Stimulated activated CD4-positive, alpha-beta T cell treated with anti-CD3 and anti-CD28 coated beads, Interleukin-12 subunit alpha, Interleukin-12 subunit beta, amount 100 ng/mL, for 24 hours (primary cell): ENCODE results near the gene PTGS1.

Experiments used
- DNase-seq, 2 experiments: peaks; one replicate each; pipeline ENCODE4 v3.0.0-alpha.2; 2020; ENCODE audit warnings: low read depth in 2 of 2

PTGS1 gene

DNA sequence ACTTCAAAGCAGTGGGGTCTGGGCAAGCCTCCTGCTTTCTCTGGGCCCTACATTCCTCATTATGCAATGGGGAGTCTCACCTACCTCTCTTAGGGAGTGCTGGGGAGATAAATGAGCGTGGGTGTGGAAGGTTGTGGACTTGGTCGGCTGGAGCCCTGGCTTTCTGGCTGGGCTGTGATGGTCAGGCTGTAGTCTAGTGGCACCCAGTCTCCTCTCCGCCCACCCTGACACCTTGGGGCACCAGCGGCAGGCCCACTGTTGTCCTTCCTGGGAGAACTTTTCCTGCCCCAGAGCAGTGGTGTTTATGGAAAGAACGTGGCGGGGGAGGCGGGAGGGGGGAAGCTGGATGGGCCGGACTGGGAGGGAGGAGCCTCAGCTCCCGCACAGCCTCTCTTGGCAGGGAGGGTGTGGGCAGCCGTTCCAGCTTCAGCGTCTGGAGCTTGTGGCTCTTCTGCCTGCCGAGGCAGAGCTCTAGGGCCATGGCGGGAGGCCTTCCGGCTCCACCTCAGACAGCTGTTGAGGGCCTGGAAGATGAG is 4.1 kb downstream of the PTGS1 start:
- no peak for DNase-seq

DNA sequence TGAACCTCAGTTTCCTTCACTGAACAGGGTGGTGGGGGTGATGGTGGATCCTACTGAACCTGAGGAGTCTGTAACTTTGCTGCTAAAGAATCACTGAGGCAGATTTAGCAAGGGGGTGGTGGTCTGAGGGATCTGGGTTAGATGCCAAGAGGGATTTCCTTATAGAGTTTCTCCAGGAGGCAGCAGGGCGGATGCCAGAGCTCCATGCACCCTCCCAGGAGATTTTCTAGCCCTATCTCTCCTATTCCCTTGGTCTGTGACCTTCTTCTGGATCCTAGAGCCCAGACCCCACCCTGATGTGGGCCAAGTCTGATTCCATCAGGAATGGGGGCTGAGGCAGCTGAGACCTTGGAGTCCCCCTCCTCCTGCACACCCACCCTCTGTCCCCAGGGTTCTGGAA is 6.0 kb downstream of the PTGS1 start:
- no peak for DNase-seq

DNA sequence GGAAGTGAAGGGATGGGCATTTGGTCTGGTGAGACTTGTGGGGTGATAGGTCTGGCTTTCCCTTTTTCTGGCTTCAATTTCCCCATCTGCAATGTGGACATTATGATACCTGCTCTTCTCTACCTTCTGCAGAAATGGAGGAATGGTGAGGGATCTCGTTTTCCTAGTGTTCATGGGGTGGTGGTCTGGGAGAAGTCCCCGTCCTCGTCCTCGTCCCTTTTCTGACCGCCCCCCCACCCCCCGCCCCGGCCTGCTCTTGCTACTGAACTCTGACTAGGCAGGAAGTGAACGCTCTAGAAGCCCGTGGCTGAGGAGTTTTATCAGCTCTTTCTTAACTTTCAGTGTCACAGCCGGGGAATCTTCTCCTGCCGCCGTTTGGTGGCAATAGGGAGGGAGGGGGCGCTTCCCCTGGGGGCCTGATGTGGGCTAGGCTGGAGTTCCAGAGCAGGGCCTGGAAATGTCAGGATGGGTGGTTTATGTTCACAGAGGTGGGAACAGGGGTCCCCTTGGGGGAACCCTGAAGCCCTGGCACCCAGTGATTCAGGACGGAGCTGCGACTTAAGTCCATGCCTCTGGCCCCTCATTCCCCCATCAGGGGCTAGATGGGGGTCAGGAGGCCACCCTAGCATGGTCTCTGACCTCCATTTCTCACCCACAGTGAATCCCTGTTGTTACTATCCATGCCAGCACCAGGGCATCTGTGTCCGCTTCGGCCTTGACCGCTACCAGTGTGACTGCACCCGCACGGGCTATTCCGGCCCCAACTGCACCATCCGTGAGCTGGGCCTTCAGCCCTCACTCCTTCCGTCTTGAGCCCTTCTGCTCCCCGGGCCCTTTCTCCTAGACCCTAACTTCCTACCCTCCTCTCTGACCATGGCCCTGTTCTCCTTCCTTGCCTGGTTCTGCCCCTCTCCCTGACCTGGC is 6.7 kb downstream of the PTGS1 start:
- DNase-seq: no peak

DNA sequence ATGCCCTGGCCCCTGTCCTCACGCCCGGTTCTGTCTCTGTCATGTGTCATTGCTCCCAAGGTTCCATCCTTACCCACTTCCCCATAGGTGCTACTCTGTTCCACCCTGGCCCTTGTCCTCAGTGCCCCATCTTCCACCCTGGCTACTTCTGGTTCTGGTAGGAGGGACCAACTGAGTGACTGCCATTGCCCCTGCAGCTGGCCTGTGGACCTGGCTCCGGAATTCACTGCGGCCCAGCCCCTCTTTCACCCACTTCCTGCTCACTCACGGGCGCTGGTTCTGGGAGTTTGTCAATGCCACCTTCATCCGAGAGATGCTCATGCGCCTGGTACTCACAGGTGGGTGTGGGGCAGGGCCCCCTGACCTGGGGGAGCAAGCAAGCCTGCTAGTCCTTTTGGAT is 7.4 kb downstream of the PTGS1 start:
- DNase-seq: no peak

DNA sequence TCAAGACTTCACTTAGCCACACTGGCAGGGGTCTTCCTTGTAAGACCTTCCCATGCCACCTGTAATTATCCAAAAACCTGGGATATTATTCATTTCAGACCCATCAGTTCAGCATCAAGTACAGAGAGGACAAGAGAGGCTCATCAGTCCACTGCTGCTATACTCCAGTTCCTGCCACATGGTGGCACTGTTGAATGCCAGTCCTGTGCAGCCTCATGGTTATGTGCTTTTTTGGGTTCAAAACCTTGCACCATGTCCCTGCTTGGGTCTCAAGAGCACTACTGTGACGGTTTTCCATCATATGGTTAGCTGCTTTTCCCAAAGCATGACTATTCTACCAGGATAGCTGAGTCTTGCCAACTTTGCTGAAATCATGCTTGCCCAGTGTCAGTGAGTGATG is 8.5 kb downstream of the PTGS1 start:
- no peak for DNase-seq

DNA sequence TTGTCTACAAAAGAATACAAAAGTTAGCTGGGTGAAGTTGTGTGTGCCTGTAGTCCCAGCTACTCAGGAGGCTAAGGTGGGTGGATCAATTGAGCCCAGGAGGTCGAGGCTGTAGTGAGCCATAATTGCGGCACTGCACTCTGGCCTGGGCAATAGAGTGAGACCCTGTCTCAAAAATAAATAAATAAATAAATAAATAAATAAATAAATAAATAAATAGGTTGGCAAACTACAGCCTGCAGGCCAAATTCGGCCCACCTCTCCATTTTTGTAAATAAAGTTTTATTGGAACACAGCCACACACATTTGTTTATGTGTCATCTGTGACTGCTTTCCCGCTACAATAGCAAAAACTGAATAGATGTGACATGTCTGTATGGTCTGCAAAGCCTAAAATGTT is 9.5 kb downstream of the PTGS1 start:
- DNase-seq: no peak

DNA sequence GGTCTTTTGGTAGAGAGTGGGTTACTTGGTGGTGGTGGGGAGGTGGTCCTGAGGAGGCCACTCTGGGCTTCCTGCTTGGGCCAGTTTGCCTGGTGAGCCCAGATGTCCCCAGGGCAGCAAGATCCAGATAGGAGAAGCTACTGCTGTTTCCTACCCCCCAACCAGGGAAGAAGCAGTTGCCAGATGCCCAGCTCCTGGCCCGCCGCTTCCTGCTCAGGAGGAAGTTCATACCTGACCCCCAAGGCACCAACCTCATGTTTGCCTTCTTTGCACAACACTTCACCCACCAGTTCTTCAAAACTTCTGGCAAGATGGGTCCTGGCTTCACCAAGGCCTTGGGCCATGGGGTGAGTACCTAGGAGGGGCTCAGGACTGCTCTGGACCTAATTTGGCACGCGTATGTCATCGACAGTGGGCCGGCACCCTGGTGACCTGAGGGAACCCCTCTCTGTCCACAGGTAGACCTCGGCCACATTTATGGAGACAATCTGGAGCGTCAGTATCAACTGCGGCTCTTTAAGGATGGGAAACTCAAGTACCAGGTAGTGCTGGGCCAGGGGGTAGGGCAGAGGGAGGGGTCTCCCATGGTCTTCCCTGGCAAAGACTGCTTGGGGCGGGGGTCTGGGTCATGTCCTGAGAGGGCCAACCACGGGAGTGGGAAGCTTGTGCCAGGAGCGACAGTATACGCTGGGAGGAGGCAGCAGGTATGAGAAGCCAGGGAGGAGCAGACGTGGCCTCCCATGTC is 10.6 kb downstream of the PTGS1 start:
- DNase-seq: no peak

DNA sequence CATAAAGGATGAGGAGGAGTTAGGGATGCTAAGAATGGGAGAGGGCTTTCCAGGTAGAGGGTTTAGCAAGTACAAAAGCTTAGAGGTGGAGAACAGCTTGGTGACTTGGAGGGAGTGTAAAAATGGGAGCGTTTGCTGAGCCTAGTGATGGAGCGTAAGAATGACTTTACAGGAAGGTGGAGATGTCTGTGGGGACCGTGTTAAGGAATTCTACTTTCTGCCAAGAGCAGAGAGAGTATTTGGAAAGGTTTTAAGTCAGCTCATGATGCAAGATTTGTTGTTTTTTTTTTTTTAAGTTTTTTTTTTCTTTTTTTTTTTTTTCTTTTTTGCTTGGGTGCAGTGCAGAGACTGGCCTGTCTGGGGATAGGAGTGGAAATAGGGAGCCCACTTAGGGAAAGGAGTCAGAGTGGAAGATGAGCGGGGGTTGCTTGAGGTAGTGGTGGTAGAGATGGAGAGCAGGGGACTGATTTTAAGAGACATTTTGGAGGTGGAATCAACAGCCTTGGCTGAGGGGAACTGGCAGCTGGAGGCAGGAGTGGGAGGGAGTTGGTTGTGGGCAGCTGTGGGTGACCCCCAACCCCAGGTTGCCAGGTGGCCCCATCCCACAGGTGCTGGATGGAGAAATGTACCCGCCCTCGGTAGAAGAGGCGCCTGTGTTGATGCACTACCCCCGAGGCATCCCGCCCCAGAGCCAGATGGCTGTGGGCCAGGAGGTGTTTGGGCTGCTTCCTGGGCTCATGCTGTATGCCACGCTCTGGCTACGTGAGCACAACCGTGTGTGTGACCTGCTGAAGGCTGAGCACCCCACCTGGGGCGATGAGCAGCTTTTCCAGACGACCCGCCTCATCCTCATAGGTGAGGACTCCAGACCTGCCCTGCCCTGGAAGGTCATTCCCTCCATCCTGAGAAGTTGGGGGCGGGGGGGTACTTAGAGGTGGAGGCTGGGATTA is 12.4 kb downstream of the PTGS1 start:
- no peak for DNase-seq

DNA sequence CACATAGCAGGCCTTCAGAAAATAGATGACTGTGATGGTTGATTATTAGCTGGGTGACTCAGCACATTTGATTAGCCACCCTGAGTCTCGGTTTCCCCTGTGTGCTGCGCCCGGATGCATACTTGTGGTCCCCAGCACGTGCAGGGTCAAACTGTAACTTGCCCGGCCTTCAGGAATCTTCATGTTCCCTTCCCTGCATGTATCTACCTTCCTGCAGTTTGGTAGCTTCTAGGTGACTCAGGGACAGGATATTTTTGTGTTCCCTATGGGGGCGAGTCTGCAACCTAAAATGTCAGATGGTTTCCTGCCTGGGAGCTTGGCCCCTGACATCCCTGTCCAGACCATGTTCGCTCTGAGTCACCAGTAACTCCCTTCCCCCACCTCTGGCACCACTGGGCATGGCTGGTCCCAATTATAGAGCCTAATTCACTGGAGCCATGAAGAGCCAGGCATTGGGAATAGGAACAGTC is 13.2 kb downstream of the PTGS1 start:
- DNase-seq: no peak

DNA sequence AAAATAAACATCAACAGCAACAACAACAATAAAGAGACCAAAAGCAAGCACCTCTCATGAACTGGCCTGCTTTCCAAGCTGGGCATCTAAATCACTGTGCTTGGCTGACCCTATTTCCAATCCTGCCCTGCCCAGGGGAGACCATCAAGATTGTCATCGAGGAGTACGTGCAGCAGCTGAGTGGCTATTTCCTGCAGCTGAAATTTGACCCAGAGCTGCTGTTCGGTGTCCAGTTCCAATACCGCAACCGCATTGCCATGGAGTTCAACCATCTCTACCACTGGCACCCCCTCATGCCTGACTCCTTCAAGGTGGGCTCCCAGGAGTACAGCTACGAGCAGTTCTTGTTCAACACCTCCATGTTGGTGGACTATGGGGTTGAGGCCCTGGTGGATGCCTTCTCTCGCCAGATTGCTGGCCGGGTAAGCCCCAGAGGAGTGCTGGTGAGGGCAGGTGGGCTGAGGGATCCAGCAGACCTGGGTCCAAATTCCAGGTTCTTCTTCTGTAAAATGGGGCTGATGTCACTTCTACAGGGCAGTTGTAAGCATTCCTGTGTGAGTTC is 15.6 kb downstream of the PTGS1 start:
- no peak for DNase-seq

DNA sequence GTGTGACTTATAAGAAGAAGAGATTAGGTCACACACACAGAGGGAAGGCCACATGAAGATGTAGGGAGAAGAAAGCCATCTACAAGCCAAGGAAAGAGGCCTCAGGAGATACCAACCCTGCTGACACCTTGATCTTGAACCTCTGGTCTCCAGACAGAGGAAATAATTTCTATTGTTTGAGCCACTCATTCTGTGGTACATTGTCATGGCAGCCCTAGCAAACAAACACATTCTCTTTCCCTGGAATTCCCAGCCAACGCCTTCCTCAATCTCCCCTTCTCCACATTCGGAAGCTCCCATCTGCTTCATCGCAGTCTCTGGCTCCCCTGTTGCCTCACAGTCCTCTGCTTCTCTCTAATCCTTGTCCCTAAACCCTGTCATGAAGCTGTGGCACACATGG is 16.7 kb downstream of the PTGS1 start:
- no peak for DNase-seq

DNA sequence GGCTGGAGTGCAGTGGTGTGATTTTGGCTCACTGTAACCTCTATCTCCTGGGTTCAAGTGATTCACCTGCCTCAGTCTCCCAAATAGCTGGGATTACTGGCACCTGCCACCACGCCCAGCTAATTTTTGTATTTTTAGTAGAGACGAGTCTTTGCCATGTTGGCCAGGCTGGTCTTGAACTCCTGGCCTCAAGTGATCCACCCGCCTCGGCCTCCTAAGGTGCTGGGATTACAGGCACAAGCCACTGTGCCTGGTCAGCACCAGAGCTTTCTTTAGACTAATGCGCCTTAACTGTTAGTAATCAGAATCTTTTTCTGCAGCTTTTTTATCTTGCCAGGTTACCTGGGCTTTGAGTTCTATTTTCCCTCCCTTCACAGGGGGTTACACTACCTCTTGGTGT is 18.4 kb downstream of the PTGS1 start:
- DNase-seq: no peak

DNA sequence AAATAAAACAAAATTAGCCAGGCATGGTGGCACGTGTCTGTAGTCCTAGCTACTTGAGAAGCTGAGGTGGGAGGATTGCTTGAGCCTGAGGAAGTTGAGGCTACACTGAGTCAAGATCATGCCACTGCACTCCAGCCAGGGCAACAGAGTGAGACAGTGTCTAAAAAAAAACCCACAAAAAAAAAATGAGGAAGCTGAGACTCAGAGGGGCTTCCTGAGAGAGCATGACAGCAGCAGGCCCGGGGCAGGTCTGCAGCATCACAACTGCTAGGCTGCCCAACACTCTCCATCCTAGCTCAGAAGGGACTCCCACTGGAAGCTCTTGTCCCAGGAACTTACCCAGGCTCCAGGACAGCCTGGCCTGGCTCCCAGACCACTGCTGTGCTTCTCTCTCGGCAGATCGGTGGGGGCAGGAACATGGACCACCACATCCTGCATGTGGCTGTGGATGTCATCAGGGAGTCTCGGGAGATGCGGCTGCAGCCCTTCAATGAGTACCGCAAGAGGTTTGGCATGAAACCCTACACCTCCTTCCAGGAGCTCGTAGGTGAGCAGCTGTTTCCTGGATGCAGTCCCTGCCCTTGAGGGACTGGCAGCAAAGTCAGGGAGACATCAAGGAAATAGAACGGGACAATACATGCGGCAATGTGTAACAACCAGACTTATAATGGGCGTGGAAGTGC is 19.1 kb downstream of the PTGS1 start:
- DNase-seq: no peak

DNA sequence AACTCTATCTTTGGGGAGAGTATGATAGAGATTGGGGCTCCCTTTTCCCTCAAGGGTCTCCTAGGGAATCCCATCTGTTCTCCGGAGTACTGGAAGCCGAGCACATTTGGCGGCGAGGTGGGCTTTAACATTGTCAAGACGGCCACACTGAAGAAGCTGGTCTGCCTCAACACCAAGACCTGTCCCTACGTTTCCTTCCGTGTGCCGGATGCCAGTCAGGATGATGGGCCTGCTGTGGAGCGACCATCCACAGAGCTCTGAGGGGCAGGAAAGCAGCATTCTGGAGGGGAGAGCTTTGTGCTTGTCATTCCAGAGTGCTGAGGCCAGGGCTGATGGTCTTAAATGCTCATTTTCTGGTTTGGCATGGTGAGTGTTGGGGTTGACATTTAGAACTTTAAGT is 21.5 kb downstream of the PTGS1 start:
- DNase-seq: no peak

DNA sequence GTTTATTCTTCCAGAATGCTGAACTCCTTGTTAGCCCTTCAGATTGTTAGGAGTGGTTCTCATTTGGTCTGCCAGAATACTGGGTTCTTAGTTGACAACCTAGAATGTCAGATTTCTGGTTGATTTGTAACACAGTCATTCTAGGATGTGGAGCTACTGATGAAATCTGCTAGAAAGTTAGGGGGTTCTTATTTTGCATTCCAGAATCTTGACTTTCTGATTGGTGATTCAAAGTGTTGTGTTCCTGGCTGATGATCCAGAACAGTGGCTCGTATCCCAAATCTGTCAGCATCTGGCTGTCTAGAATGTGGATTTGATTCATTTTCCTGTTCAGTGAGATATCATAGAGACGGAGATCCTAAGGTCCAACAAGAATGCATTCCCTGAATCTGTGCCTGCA is 21.9 kb downstream of the PTGS1 start:
- no peak for DNase-seq

DNA sequence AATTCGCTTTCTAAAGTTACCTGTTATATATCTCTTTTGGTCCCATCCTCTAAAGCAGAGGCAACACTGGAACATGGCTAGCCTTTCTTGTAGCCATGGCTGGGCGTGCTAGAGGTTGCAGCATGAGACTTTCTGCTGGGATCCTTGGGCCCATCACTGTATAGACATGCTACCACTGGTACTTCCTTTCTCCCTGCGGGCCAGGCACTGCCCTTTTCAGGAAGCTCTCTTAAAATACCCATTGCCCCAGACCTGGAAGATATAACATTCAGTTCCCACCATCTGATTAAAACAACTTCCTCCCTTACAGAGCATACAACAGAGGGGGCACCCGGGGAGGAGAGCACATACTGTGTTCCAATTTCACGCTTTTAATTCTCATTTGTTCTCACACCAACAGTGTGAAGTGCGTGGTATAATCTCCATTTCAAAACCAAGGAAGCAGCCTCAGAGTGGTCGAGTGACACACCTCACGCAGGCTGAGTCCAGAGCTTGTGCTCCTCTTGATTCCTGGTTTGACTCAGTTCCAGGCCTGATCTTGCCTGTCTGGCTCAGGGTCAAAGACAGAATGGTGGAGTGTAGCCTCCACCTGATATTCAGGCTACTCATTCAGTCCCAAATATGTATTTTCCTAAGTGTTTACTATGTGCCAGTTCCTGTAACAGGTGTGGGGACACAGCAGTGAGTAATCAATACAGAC is 22.6 kb downstream of the PTGS1 start:
- no peak for DNase-seq

DNA sequence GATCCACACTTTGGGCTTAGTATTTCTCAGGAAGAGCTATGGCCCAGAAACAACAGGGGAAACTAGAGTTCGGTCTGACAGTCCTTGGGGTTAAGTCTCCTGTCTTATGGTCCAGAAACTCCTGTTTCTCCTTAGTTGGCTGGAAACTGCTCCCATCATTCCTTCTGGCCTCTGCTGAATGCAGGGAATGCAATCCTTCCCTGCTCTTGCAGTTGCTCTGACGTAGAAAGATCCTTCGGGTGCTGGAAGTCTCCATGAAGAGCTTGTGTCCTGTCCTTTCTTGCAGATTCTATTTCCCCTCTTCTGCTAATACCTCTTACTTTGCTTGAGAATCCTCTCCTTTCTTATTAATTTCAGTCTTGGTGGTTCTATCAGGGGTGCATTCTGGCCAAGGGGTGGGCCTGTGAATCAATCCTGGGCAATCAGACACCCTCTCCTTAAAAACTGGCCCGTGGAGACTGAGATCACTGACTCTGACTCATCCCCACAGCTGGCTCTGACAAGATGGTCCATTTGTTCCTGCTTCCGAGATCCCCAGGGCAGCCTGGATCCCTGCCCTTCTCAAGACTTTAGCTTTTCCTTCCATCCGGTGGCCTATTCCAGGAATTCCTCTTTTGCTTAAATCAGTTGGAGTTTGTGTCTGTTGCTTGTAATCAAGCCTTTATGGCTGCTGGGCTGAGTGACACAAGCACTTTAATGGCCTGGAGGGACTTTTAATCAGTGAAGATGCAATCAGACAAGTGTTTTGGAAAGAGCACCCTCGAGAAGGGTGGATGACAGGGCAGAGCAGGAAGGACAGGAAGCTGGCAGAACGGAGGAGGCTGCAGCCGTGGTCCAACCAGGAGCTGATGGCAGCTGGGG is 23.7 kb downstream of the PTGS1 start:
- no peak for DNase-seq

DNA sequence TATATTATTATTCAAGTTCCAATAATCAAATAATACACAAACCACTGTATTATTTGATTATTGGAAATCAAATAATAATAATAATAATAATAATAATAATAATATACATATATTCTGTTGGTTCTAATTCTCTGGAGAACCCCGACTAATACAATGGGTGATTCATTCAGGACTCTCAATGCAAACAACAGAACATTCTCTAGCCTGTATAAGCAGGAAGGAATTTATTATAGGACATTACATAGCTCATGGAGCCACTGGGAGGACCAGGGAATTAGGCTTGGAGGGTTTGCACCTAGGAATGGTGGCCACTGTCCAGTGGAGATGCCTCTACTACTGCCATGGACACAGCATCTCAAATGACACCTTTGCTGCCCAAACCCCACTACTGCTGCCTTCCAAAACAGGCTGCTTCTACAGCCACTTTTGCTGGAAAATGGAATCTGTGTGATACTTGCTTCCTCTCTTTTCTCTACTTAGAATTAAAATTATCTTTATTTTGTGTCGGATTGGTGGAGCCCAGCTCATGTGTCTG is 25.9 kb downstream of the PTGS1 start:
- DNase-seq: no peak

DNA sequence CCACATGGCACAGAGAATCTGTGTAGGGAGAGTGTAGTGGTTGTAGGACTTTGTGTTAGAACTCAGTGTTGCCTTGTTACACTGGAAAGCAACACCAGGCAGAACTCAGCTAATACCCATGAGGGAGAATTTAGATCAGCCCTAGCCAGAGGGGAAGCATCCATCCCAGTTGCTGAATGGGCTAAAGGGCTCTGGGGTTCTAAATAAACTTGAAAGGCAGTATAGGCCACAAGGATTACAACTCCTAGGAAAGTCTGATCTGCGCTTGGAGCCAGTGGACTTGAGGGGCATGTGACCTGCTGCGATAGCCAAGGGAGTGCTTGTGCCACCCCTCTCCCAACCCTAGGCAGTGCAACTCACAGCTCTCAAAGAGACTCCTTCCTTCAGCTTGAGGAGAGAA is 26.9 kb downstream of the PTGS1 start:
- DNase-seq: no peak
